Colon (tissue), 2 donors: ENCODE data around the gene CCDC187.
"Not testable (repeated sequence)": the region's sequence is repeated elsewhere in the genome, so short reads cannot be mapped to it uniquely, and the experiment has no call there.

Experiments used
- FAIRE-seq: peaks from 2 replicates; lab custom pipeline; 2012; peaks lifted over from hg19 to GRCh38; lab: Jason Lieb, UNC
- donor health status: control.
- donor health status: control.

The CCDC187 gene

DNA sequence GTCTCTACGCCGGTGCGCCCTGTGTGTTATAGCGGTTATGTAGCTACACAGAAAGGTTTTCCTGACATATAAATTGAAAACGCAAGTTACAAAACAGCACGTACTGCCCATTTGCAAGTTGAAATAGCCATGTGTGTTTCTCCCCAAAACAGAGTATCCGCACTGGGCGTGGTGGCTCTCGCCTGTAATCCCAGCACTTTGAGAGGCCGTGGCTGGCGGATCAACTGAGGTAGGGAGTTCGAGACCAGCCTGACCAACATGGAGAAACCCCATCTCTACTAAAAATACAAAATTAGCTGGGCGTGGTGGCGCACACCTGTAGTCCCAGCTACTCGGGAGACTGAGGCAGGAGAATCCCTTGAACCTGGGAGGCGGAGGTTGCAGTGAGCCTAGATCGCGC is 37.3 kb downstream of the CCDC187 start:
- not testable (repeated sequence) for FAIRE-seq

DNA sequence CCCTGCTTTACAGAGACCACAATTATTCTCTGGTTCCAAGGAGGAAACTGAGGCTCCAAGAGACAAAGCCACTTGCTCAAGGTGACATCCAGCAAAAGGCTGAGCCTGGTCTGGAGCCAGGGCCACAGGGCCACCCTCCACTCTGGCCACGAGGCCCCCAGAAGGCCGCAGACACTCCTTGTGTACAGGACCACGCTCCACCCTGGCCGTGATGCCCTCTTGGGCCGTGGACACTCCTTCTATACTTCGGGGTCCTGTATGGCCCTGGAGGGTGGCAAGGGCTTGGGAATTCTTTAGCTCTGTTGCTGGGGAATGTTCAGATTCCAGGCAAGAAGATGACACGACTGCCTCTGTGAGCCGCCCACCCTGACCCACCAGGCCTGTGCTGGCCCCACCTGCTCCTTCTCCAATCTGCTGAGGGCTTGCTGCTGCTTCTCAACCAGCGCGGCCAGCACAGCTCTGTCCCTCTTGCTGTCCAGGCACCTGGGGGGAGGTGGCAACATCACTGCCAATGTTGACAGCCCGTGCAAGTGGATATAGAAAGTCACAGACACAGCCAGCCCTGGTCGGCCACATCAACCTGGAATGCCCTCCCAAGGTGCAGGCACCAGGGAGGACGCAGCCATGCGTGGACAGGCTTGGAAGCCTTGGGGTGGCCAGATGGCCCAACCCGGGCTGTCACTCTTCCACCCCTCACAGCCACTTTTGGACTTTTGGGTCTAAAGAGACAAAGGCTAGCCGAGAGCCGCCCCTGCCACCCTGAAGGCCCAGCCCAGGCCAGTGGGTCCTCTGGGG is 38.1 kb downstream of the CCDC187 start:
- FAIRE-seq: no peak

DNA sequence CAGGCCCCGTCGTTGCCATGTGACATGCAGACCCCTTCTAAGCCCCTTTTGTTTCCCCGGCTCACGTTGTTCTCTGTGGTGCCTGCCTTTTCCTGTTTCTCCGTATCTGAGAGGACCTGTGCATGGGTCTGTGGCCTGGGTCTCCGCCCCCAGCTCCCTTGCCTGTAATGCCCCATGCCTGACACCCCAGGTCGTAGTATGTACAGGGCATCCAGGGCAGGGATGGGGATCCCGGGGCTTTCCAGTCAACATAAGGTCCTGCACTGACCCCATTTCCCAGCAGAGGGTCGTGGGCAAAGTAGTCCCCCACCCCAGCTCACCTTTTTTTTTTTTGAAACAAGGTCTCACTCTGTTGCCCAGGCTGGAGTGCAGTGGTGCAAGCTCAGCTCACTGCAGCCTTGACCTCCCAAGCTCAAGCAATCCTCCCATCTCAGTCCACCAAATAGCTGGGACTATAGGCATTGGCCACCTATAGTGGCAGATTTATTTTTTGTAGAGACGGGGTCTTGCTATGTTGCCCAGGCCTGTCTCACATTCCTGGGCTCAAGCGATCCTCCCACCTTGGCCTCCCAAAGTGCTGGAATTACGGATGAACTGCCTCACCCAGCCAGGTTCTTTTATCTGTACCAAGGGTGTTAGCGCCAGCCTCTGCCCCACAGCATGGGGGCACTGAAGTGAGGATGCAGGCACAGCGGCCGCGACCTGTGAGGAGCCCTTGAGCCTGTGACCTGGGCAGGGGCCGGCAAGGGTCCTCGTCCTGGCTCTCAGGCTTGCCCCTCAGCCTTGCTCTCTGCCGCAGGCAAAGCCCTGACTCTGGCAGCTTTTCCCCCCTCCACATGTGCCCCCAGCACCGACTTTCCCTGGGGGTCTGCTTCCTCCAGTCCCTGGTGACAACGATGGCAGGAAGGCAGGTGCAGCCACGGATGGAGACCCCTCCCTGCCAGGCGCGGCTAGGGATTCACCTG is 39.2 kb downstream of the CCDC187 start:
- FAIRE-seq: no peak

DNA sequence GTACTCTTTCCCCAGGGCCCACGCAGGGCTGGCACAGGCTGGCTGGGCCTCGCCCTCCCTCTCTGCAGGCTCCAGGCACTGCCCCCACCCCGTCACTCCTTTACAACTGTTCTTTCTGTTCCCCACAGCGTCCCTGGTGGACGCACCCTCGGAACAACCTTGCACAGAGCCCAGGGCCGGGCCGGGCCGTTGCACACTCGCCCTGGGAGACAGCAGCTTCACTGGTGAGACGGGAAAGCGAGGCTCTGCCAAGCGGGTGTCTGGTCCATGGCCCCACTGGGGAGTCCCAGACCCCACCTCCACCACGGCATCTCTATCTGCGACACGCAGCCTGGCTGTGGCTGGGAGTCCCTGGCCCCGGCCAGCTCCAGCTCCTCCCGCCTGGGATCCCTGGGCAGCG is 39.9 kb downstream of the CCDC187 start:
- FAIRE-seq: no peak

DNA sequence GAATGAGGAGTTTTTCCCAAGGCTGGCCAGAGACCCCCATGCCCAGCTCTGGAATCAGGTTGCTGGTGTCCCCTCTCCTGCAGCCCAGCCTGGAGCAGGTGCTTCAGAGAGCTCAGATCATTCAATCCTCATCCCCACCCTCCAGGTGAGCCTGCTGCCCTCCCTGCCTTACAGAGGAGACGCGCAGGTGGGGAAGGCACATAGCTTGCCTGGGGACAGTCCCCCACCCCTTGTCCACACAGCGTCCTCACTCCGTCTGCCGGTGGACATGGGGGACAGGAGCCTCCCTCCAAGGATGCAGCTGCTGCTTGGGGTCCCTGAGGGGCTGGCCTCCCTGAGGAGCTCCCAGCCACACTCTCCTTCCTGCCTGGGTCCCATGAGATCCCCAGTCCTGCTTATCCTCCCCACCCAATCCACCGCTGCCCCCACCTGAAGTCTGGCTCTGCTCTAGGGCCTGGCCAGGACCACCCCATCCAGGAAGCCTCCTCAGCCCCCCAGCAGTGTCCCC is 41.2 kb downstream of the CCDC187 start:
- FAIRE-seq: no peak

DNA sequence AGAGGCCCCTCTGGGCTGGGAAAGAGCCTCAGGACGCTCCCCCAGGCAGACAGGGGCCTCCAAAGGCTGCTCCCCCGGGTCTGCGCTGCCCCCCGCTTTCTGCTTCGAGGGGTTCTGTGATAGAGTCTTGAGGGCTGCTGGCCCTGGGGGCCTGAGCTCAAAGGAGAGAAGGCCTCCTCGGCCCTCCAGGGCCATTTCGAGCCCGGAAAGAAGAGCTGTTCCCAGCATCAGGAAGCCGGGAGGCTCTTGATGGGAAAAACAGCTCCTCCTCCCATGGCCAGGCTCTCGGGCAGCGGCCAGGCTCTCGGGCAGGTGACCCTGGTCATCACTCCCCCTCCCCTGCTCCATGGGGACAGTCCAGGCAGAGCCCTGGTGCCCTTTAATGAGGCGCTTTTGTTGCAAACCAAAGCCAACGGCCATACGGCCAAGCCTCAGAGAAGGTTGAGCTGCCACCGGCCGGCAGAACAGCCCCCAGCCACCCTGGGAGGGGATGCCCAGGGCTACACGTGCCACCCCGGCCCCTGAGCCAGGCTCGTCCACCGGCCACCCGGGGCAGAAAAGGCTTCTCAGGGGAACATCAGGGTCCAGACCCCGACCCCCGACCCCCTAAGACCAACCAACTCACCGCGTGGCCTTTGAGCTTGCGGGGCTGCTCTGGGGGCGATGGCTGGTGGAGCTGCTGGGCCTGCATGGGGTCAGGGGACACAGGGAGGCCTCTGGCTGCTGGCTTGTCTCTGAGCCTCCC is 42.0 kb downstream of the CCDC187 start:
- no peak for FAIRE-seq

DNA sequence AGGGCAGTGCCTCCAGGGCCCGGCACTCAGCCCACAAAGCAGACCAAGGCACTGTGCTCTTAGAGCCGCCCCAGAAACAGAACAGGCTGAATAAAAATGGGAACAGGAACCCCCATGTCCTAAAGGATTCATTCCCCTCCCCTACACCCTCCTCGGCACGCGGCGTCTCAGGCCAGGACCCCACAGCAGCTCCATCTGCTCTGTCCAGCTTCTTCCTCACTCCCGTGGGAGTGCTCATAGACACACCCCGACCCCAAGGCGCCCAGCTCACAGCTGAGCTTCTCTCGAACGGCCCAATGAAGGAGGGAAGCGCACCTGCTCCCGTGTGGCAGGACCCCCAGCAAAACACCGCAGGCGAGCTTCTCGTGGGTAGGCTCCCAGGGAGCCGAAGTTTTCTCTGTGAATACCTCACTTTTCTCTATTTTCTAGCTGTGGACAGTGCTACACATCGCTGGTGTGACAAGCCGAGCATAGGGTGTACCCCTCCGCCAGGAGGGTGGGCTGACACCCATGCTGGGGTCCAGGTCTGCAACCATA is 42.9 kb downstream of the CCDC187 start:
- no peak for FAIRE-seq

DNA sequence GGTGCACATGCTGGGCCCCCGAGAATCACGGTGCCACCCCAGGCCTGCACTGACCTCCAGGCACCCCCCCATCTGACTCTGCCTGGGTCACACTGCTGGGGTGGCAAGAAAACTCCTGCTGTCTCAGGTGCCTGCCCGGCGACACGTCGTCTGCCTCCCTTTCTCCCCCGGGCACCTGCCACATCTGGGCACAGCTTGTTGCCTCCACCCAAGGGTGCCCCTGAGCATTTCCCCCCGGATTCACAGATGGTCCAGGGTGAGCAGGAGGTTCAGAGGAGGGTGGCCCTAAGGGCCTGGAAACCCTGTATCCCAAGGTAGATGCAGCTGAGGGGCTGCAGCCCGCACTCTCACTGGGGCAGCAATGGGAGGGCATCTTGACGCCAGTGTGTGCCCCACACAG is 43.4 kb downstream of the CCDC187 start:
- FAIRE-seq: no peak

DNA sequence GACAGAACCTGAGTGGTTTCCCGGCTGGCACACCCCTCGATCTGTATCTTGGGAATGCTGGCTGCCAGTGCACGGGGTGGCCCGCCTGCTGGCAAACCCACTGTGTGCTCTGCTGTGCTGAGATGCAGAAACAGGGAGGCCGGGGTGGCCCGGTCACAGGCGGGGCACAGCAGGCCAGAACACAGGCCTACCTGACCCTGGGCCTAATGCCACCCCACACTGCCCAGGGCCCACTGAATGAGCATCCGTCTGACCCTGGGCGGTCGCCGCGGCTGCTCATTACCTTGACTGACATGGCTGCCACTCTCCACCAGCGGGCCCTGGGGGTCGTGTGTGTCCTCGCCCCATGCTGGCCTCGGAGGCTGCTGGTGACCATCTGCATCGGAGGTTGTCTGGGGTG is 44.1 kb downstream of the CCDC187 start:
- no peak for FAIRE-seq

DNA sequence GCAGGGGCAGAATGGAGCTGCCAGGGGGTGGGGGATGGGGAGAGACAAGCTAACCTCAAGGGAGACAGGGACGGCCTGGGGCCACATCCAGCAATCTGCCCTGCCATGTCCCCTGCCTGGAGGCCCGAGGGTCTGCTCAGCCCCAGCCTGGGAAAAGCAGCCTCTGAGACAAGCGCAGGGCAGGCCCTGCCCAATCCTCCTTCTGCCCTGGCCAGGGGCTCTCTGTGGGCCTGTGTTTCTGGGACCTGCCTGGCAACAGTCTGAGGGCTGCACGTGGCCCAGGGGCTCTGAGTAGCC is 44.4 kb downstream of the CCDC187 start:
- no peak for FAIRE-seq

DNA sequence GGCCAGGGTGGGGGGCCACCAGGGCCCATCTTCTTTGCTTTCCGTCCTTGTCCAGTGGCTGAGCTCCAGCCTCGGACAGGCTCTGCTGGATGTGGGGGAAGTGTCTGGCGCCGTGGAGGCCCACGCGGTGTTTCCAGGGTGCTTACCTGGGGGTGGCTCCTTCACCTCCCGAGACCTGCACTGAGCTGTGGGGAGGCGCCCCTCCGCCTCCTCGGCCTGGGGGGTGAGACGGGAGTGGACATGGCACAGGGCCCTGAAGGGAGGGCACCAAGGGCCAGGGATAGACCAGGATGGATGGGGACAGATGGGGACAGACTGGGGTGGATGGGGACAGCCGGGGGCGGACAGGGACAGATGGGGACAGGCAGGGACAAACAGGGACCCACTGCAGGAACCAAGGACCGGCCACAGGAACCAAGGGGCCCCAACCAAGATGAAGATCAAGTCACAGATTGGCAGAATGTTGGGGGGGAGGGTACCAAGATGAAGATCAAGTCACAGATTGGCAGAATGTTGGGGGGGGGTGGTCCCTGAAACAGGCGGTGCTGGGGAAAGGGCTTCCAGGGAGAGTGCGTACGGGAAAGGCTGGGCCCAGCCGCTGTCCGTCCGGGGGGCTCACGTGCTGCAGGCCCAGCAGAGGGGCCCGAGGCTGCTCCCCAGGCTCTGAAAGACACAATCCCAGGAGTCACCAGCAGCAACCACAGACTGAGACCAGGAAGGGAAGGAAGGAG is 44.9 kb downstream of the CCDC187 start:
- no peak for FAIRE-seq

DNA sequence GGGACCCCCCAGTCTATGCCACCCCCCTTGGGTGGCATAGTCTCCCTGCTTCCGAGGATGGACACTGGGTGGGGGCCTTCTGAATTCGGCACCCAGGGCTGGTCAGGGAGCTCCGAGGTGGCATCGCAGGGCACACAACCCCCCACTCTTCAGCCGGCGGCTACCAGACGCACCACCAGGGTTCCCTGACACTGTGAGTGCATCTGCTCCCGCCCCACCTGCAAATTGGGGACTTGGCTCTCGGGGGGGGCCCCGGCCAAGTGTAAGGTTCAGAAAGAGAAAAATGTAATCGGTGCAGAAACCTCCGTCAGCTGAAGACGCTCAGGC is 45.6 kb downstream of the CCDC187 start:
- no peak for FAIRE-seq

DNA sequence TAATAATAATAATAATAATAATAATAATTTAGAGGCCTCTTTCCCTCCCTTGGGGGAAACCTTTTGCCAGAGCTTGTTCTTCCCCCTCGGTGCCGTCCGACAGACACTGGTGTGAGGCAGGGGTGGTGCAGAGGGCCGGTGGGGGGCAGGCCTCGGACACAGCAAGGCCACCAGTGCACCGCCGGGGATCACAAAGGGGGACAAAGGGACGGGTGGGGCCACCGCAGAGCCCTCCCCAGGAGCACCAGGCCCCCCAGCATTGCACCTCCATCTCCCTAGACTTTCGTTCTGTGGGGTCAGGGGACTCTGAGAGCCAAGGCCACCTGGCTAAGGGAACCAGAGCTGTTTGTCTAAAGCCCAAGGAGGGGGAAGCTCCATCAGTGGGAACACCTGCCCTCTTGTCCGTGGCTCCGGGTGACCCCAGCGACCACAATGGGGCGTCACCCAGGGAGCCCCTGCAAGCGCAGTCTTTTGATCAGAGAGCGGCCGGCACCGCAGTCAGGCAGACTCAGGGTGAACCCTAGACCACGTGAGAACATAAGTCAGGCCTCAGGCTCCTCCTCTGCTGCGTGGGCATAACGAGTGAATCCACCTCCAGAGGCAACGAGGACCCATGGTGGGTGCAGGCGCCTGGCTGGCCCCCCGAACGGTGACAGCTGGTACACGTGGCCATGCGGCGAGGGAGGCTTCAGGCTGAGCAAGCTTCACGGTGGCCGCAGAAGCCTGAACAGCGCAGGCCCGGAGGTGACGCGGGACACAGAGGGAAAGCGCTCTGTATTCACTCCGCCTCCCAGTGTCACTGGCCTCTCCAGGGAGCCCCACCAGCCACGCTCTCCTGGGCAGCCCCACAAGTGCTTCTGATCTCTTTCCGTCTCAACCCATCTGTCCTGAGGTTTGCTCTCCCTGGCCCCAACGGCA is 46.3 kb downstream of the CCDC187 start:
- no peak for FAIRE-seq

DNA sequence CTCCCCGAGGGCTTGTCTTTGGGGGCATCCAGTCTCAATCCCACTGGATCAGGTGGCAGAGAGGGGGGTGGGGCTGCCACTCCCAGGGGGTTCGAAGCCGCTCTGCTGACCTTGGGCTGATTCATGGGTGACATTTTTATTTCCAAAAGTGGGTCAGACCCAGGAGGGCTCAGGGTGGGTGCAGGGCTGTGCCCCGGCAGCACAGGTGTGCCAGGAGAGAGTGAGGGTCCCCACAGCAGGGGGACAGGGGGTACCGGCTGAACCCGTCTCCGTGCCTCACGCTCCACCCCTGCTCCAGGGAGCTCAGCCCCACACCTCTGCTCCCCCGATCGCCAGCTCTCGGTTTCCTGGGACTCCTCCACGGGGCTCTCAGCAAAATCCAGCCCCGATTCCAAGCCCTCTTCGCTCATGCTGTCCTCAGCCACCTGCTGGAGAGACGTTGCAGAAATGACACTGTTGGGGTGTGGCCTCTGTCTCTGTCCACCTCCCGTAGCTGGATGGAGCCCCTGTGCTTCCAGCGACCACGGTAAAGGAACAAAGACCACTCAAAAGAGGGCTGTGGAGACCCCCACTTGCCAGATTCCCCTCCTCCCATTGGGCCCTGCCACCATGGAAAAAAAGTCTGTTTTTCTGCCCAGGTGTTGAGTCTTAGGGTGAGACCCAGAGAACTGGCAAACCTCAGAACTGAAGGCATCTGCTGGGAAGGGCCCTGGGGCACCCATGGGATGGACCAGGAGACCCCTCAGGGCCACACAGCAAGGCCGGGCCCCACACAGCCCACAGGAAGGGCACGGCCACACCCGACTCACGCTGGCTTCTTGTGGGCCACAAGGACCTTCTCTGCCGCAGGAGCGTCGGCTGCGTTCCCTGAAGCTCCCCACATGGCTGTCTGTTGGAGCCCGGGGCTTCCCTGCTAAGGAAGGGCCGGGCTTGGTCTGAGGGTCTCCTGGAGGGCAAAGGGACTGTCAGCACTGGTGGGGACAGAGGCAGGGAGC is 47.7 kb downstream of the CCDC187 start:
- FAIRE-seq: no peak

DNA sequence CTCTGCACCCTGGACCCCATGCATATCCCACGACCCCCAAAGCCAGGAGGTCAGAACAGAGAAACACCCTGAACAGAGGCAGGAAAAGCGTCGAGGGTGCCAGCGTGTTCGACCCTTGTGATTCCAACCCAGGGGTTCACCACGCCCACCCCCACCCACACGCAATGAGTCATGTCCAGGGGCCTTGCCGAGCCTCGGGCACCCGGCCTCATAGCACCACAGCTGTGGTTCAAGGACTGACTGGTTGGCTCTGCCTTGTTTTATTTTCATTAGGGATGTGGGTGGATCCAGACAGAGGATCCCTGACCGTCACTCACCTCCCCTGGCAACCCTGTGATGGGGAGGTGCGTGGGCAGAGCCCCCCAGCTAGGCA is 48.7 kb downstream of the CCDC187 start:
- FAIRE-seq: no peak

DNA sequence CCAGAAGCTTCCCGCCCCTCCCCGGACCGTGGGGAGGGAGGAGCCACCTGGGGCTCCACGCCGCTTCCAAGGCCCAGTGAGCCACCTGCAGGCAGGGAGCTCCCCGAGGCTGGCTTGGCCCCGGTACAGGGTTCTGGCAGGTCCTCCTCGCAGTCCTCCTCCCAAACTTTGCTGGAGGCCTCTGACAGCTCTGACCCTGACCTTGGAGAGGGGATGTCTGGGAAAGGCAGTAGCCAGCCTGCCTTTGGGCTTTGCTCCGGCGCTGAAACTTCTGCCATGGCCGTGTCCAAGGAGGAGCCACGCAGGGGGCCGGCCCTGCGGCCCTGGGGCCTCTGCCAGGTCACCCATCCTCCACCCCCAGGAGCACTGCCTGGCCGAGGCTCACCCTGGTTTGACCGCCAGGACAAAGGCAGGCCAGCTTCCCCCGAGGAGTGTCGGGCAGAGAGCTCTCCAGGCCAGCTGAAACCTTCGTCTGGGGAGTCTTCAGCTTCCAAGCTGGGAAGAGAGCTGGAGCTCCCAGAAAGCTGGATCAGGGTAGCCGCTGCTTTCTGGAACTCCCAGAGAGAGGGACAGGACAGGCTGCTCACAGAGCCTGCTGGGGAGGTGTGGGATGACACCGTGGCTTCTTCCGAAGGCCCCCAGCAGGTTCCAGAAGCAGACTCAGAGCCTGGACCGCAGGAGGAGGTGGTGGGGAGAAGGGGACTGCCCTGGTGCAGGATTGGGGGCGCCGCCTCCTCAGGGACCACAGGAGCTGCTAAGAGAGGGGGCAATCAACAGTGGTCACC is 49.3 kb downstream of the CCDC187 start:
- no peak for FAIRE-seq

DNA sequence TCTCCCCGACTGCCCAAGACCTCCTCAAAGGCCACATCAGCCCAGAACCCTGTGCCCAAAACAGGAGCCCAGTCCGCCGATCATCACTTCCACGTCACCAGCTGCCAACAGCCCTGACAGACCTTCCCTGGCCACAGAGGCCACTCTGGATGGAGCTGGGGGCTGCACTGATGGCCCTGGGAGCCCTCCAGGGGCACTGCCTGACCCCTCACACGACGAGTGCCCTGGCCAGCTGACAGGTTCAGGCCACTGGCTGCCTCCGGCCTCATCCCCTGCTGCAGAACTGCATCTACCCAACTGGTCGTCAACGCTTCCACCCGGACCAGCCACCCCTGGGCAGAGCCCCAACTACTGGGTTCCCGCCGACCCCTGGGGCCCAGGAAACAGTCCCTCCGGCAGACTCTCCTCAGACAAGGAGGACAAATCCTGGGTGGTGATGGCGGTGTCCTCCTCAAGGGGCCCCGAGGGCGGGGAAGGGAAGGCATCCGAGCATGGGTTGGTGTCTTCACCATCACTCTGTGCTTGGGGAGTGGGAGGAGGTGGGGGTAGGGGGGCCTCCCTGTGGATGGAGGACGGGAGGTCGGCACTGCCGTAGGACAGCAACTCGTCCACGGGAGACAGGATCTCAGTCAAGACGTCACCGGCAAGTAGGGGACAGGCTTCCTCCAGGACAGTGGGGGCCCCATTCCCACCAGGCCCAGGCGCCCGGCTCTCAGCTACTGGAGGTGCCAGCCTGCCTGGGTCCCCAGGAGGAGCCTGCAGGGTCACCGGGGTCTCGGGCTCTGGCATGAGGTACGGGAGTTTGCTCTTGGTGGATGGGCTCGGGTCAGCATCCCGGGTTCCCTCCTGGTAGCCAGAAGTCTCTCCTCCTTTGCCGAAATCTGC is 50.4 kb downstream of the CCDC187 start:
- no peak for FAIRE-seq

DNA sequence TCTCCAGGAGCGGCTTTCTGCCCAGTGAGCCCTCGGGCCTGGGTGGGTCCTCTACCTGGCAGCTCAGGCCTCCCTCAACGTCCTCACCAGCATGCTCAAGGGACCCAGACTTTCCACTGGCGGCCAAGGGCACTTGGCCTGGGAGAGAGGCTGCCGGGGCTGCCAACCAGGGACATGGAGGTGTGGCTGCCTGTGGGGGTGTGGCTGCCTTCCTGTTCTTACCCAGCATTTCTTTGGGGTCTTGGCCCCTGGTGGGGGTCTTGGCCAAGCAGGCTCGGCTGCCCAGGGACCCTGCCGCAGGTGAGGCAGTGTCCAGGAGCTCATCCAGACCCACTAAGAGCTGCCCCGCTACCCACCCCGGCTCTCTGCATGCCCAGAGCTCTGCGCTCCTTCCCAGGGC is 51.0 kb downstream of the CCDC187 start:
- no peak for FAIRE-seq
